HepG2 (cell line): ENCODE data around the gene SPDL1. TPM values are rescaled to one million over a fixed set of nuclear protein-coding genes. Genes with fewer than 3 reads are reported as not detected.
A peak's percentile ranks its signal among the peaks of the same experiment; 100 is the strongest.

Source experiments
- BCL6 ChIP-seq: IDR thresholded peaks from 2 replicates; pipeline ENCODE4 v1.6.1; 2016; ENCODE audit warnings: missing genetic modification reagents, missing compliant biosample characterization
- CCDC6 ChIP-seq: sonication (generic); formaldehyde crosslinking; IDR thresholded peaks from 2 replicates; pipeline ENCODE4 v1.8.1; 2022; ENCODE audit warnings: mild to moderate bottlenecking, missing genetic modification reagents, moderate library complexity
- EEA1 ChIP-seq: sonication (generic); formaldehyde crosslinking; IDR thresholded peaks from 2 replicates; pipeline ENCODE4 v1.5.1; 2020; ENCODE audit warnings: mild to moderate bottlenecking, missing genetic modification reagents, borderline replicate concordance
- EZH2 ChIP-seq: conservative IDR thresholded peaks from 2 replicates; pipeline ENCODE4 v1.6.1; 2012; ENCODE audit warnings: mild to moderate bottlenecking, low read depth, low read length, moderate library complexity
- FOXA3 ChIP-seq: IDR thresholded peaks from 2 replicates; pipeline ENCODE4 v1.6.1; 2016; ENCODE audit warnings: missing genetic modification reagents, missing compliant biosample characterization
- KDM6A ChIP-seq: IDR thresholded peaks from 2 replicates; pipeline ENCODE4 v1.6.1; 2016; ENCODE audit warnings: low read depth
- KLF16 ChIP-seq, 2 experiments: sonication (generic) in 1 of 2; formaldehyde crosslinking in 1 of 2; IDR thresholded peaks; 2 replicates each; pipeline versions ENCODE4 v1.6.1 to v1.8.0; 2016 to 2023; ENCODE audit warnings: missing genetic modification reagents in 2 of 2, missing compliant biosample characterization in 1 of 2
- MAZ ChIP-seq, 2 experiments: sonication (generic) in 1 of 2; formaldehyde crosslinking in 1 of 2; IDR thresholded peaks; 2 replicates each; pipeline versions ENCODE4 v1.5.0 to v1.6.1; 2012 to 2020; ENCODE audit warnings: low read depth in 2 of 2, mild to moderate bottlenecking in 2 of 2, borderline replicate concordance in 1 of 2, improper control_type of control experiment in 1 of 2, low read length in 1 of 2, missing genetic modification reagents in 1 of 2, moderate library complexity in 1 of 2
- NFIC ChIP-seq: IDR thresholded peaks from 2 replicates; pipeline ENCODE4 v1.6.1; 2012; ENCODE audit warnings: mild to moderate bottlenecking, low read length, inconsistent platforms
- NKX3-1 ChIP-seq: sonication (generic); formaldehyde crosslinking; IDR thresholded peaks from 2 replicates; pipeline ENCODE4 v1.5.0; 2020; ENCODE audit warnings: missing genetic modification reagents
- PRDM15 ChIP-seq: sonication (generic); formaldehyde crosslinking; IDR thresholded peaks from 2 replicates; pipeline ENCODE4 v1.4.0; 2020; ENCODE audit warnings: missing genetic modification reagents
- ZBTB42 ChIP-seq: sonication (generic); formaldehyde crosslinking; IDR thresholded peaks from 2 replicates; pipeline ENCODE4 v1.5.0; 2020; ENCODE audit warnings: mild to moderate bottlenecking, missing genetic modification reagents
- ZBTB49 ChIP-seq: sonication (generic); formaldehyde crosslinking; IDR thresholded peaks from 2 replicates; pipeline ENCODE4 v1.4.0; 2020; ENCODE audit warnings: missing genetic modification reagents, borderline replicate concordance
- ZNF101 ChIP-seq: sonication (generic); formaldehyde crosslinking; IDR thresholded peaks from 2 replicates; pipeline ENCODE4 v1.4.0; 2020; ENCODE audit warnings: mild to moderate bottlenecking, low read depth, missing genetic modification reagents, borderline replicate concordance
- ZNF3 ChIP-seq: IDR thresholded peaks from 2 replicates; pipeline ENCODE4 v1.7.0; 2017; ENCODE audit warnings: inconsistent platforms
- ZNF451 ChIP-seq: sonication (generic); formaldehyde crosslinking; IDR thresholded peaks from 2 replicates; pipeline ENCODE4 v1.5.0; 2020; ENCODE audit warnings: mild to moderate bottlenecking, missing genetic modification reagents
- ZNF543 ChIP-seq: sonication (generic); formaldehyde crosslinking; IDR thresholded peaks from 2 replicates; pipeline ENCODE4 v1.4.0; 2020; ENCODE audit warnings: mild to moderate bottlenecking, missing genetic modification reagents
- ZNF546 ChIP-seq: sonication (generic); formaldehyde crosslinking; conservative IDR thresholded peaks from 2 replicates; pipeline ENCODE4 v1.8.1; 2023; ENCODE audit warnings: mild to moderate bottlenecking, missing genetic modification reagents
- ZSCAN25 ChIP-seq: sonication (generic); formaldehyde crosslinking; IDR thresholded peaks from 2 replicates; pipeline ENCODE4 v1.8.0; 2022; ENCODE audit warnings: mild to moderate bottlenecking, missing genetic modification reagents
- polyA plus RNA-seq, 8 experiments: library from polyadenylated mRNA; depleted of rRNA in 3 of 8; stranded (reverse) in 7 of 8; unstranded in 1 of 8; fragments of >200 nt; fragmentation: Illumina TruSeq in 4 of 8; extraction: Trizol in 4 of 8; gene quantifications; 2 replicates each; pipeline versions ENCODE4 v1.2.1 to v1.2.3, GENCODE V29; 2011 to 2016; ENCODE audit warnings: low read depth in 4 of 8, missing spikeins in 1 of 8, mixed read lengths in 1 of 8; ENCODE audit not compliant: insufficient read depth in 1 of 8
- total RNA-seq, 5 experiments: library from RNA; depleted of rRNA; stranded (reverse); fragments of >200 nt; fragmentation: Illumina TruSeq; extraction: Trizol; gene quantifications; 2 replicates each; pipeline ENCODE4 v1.2.3, GENCODE V29; 2016; ENCODE audit warnings: low read depth in 1 of 5
- TF ChIP-seq, protein P1 (sequence below): sonication (generic); formaldehyde crosslinking; IDR thresholded peaks from 2 replicates; pipeline ENCODE4 v1.4.0; 2020; ENCODE audit warnings: mild to moderate bottlenecking, low read depth, missing genetic modification reagents
- TF ChIP-seq, protein P2 (sequence below): sonication (generic); formaldehyde crosslinking; IDR thresholded peaks from 2 replicates; pipeline ENCODE4 v1.5.0; 2020; ENCODE audit warnings: mild to moderate bottlenecking, missing genetic modification reagents

The SPDL1 gene
- total and polyA plus RNA-seq, 2 of the 13 experiments (the other 11 are each of a cell fraction or from before 2014, with no cell fraction given) = 10.9 to 36.6 TPM

GRCh38 chr5:169583424-169584220, at the start of gene SPDL1 (continued):
- TF ChIP-seq ZNF101 = no peak
- TF ChIP-seq EEA1 = no peak
- TF ChIP-seq NKX3-1 = no peak
- no peak for TF ChIP-seq KDM6A (CRISPR knock-in tag)
- TF ChIP-seq EZH2 = no peak
- TF ChIP-seq FOXA3 (CRISPR knock-in tag) = peak; percentile 8; the same call in 1 of the 2 replicates
- no peak for TF ChIP-seq BCL6 (CRISPR knock-in tag)
- TF ChIP-seq ZNF3 (CRISPR knock-in tag) = no peak
- no peak for TF ChIP-seq PRDM15
- TF ChIP-seq MAZ (IDR thresholded peaks at IDR 0.05; ENCODE audit: borderline replicate concordance, low read depth, low read length) = no peak
- TF ChIP-seq MAZ (CRISPR knock-in tag; IDR thresholded peaks at IDR 0.05; ENCODE audit: low read depth) = no peak
- TF ChIP-seq ZBTB42 (CRISPR knock-in tag) = no peak
- TF ChIP-seq ZBTB49 = no peak
- no peak for TF ChIP-seq ZNF543 (CRISPR knock-in tag)
- TF ChIP-seq ZSCAN25 (CRISPR knock-in tag) = no peak
- TF ChIP-seq, protein P1, sequence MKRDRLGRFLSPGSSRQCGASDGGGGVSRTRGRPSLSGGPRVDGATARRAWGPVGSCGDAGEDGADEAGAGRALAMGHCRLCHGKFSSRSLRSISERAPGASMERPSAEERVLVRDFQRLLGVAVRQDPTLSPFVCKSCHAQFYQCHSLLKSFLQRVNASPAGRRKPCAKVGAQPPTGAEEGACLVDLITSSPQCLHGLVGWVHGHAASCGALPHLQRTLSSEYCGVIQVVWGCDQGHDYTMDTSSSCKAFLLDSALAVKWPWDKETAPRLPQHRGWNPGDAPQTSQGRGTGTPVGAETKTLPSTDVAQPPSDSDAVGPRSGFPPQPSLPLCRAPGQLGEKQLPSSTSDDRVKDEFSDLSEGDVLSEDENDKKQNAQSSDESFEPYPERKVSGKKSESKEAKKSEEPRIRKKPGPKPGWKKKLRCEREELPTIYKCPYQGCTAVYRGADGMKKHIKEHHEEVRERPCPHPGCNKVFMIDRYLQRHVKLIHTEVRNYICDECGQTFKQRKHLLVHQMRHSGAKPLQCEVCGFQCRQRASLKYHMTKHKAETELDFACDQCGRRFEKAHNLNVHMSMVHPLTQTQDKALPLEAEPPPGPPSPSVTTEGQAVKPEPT (CRISPR knock-in tag) = no peak
- TF ChIP-seq NFIC = no peak
- TF ChIP-seq, protein P2, sequence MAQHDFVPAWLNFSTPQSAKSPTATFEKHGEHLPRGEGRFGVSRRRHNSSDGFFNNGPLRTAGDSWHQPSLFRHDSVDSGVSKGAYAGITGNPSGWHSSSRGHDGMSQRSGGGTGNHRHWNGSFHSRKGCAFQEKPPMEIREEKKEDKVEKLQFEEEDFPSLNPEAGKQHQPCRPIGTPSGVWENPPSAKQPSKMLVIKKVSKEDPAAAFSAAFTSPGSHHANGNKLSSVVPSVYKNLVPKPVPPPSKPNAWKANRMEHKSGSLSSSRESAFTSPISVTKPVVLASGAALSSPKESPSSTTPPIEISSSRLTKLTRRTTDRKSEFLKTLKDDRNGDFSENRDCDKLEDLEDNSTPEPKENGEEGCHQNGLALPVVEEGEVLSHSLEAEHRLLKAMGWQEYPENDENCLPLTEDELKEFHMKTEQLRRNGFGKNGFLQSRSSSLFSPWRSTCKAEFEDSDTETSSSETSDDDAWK = no peak
- no peak; a peak in 1 of 4 replicates for TF ChIP-seq KLF16 (CRISPR knock-in tag; IDR thresholded peaks at IDR 0.05)
- no peak for TF ChIP-seq ZNF546 (CRISPR knock-in tag)
- no peak for TF ChIP-seq CCDC6 (CRISPR knock-in tag)
- TF ChIP-seq ZNF451 (CRISPR knock-in tag) = no peak
